Measurements from ENCODE around the gene SCAI.
A peak's percentile ranks its signal among the peaks of the same experiment; 100 is the strongest.
"Not testable (repeated sequence)": the region's sequence is repeated elsewhere in the genome, so short reads cannot be mapped to it uniquely, and the experiment has no call there.

Gene SCAI

GRCh38 chr9:125008599-125008998, 134.7 kb downstream of the SCAI start:
- DNase-seq: no peak

GRCh38 chr9:125003332-125003731, 140.0 kb downstream of the SCAI start:
- DNase-seq: no peak

- DNase-seq: no peak
Observed at GRCh38 chr9:124983698-124984097, 159.6 kb downstream of the SCAI start.

GRCh38 chr9:124980431-124980830, 162.9 kb downstream of the SCAI start:
- no peak for DNase-seq

- DNase-seq: no peak
Observed at GRCh38 chr9:124975131-124975530, 168.2 kb downstream of the SCAI start.

GRCh38 chr9:124973807-124974206, 169.5 kb downstream of the SCAI start:
- DNase-seq: peak; percentile 94

GRCh38 chr9:124972241-124972770, 171.0 kb downstream of the SCAI start:
- DNase-seq: no peak

- DNase-seq: no peak
Observed at GRCh38 chr9:124969401-124969800, 173.9 kb downstream of the SCAI start.

- DNase-seq: no peak
Observed at GRCh38 chr9:124968238-124968637, 175.1 kb downstream of the SCAI start.

GRCh38 chr9:124965775-124966568, 177.4 kb downstream of the SCAI start:
- peak; percentile 55 for DNase-seq

- DNase-seq: peak; percentile 81
Observed at GRCh38 chr9:124964604-124965003, 178.7 kb downstream of the SCAI start.

- DNase-seq: no peak
Observed at GRCh38 chr9:124964056-124964455, 179.3 kb downstream of the SCAI start.

- DNase-seq: no peak
Observed at GRCh38 chr9:124960409-124960752, 182.9 kb downstream of the SCAI start.

GRCh38 chr9:124959671-124960408, 183.5 kb downstream of the SCAI start:
- not testable (repeated sequence) for DNase-seq

GRCh38 chr9:124954255-124954654, 189.1 kb downstream of the SCAI start:
- no peak for DNase-seq

- DNase-seq: no peak
Observed at GRCh38 chr9:124950050-124950718, 193.1 kb downstream of the SCAI start.

- DNase-seq: no peak
Observed at GRCh38 chr9:124949387-124949786, 193.9 kb downstream of the SCAI start.

GRCh38 chr9:124947727-124948391, 195.5 kb downstream of the SCAI start:
- DNase-seq: no peak

- DNase-seq: no peak
Observed at GRCh38 chr9:124946167-124946566, 197.2 kb downstream of the SCAI start.

- DNase-seq: peak; percentile 84
Observed at GRCh38 chr9:124941679-124942561, 201.4 kb downstream of the SCAI start.

- peak; percentile 95 for DNase-seq
Observed at GRCh38 chr9:124940894-124941678, 202.2 kb downstream of the SCAI start, which contains the start of gene GOLGA1. Gene GOLGA1, minus strand, starts transcription at chr9:124941083. Its CDS starts 2,372 bp downstream, at chr9:124938711.

Data from hematopoietic multipotent progenitor cell treated with erythropoietin and hydrocortisone succinate and interleukin-3 and kit ligand, for 6 days (in vitro differentiated cells).